HUES64 (cell line): ENCODE measurements around the gene CD36.

ENCODE experiments used
- H3K27ac ChIP-seq: 2 replicates; pipeline ENCODE4 v1.7.0; 2013; ENCODE audit warnings: low read depth, low read length, inconsistent platforms
- H3K27me3 ChIP-seq: 2 replicates; pipeline ENCODE4 v1.6.1; 2013; ENCODE audit warnings: mild to moderate bottlenecking, low read length; ENCODE audit not compliant: insufficient read depth
- H3K36me3 ChIP-seq: 2 replicates; pipeline ENCODE4 v1.6.1; 2013; ENCODE audit warnings: mild to moderate bottlenecking, low read length; ENCODE audit not compliant: insufficient read depth
- H3K4me1 ChIP-seq: 2 replicates; pipeline ENCODE4 v1.6.1; 2013; ENCODE audit warnings: mild to moderate bottlenecking, low read length, moderate library complexity; ENCODE audit not compliant: insufficient read depth
- H3K4me3 ChIP-seq: 2 replicates; pipeline ENCODE4 v1.5.1; 2013; ENCODE audit warnings: mild to moderate bottlenecking, low read length, moderate library complexity
- H3K9ac ChIP-seq: 2 replicates; pipeline ENCODE4 v1.6.1; 2013; ENCODE audit warnings: mild to moderate bottlenecking, low read depth, low read length
- H3K9me3 ChIP-seq: 2 replicates; pipeline ENCODE4 v1.6.1; 2013; ENCODE audit warnings: low read depth, low read length; ENCODE audit not compliant: insufficient read depth
- WGBS: fragments of 150-250, 120-280 bp; methylation state at CpG from one replicate; pipeline ENCODE4 v1.1.7; 2013; ENCODE audit warnings: missing lambda C conversion rate; 5-methylcytosine and 5-hydroxymethylcytosine counted together

CD36 gene

GRCh38 chr7:80677629-80678028, 39.2 kb downstream of the CD36 start:
- 100% methylated on average over 1 of the region's 1 CpG for WGBS
- Histone ChIP-seq H3K27ac (no peak overlapping the region), H3K9me3 (no peaks in the 10 kb centered on the region), H3K36me3 (no peaks in the 10 kb centered on the region), H3K4me1 (no peaks in the 10 kb centered on the region), H3K9ac (no peak overlapping the region), H3K4me3 (no peak overlapping the region), H3K27me3 (no peaks in the 10 kb centered on the region)

DNA sequence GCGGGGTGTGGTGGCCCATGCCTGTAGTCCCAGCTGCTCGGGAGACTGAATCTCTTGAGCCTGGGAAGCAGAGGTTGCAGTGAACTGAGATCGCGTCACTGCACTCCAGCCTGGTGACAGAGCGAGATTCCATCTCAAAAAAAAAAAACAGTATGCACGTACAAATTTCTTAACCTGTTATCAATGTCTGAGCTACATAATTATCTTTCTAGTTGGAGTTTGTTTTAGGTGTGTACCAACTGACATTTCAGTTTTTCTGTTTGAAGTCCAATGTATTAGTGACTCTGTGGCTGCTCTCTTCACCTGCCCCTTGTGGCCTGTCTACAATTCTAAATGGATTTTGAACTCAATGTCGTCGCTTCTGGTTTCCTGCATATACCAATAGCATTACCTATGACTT, 40.3 kb downstream of the CD36 start:
- Histone ChIP-seq H3K36me3 (no peaks in the 10 kb centered on the region), H3K4me1 (no peaks in the 10 kb centered on the region), H3K4me3 (no peak overlapping the region), H3K27me3 (no peaks in the 10 kb centered on the region), H3K9me3 (peaks cover 4% of the 10 kb centered on the region; the same call in 1 of the 2 replicates), H3K27ac (no peak overlapping the region), H3K9ac (no peak overlapping the region)
- WGBS = 96% methylated on average over 7 of the region's 8 CpGs

GRCh38 chr7:80679921-80680907, 41.8 kb downstream of the CD36 start:
- H3K9ac ChIP-seq = no peak overlapping the region
- H3K4me1 ChIP-seq = no peaks in the 10 kb centered on the region
- H3K4me3 ChIP-seq = no peak overlapping the region
- WGBS = 95% methylated on average over 8 of the region's 10 CpGs
- H3K36me3 ChIP-seq = no peaks in the 10 kb centered on the region
- no peak overlapping the region for H3K27ac ChIP-seq
- H3K9me3 ChIP-seq = peaks cover 5% of the 10 kb centered on the region; the same call in 1 of the 2 replicates
- H3K27me3 ChIP-seq = no peaks in the 10 kb centered on the region

GRCh38 chr7:80681272-80681885, 42.9 kb downstream of the CD36 start:
- Histone ChIP-seq H3K36me3 (no peaks in the 10 kb centered on the region), H3K4me3 (no peak overlapping the region), H3K9me3 (peaks cover 5% of the 10 kb centered on the region; the same call in 1 of the 2 replicates), H3K4me1 (no peaks in the 10 kb centered on the region), H3K9ac (no peak overlapping the region), H3K27ac (no peak overlapping the region), H3K27me3 (no peaks in the 10 kb centered on the region)

- Histone ChIP-seq H3K36me3 (no peaks in the 10 kb centered on the region), H3K4me3 (no peak overlapping the region), H3K9me3 (peaks cover 5% of the 10 kb centered on the region; the same call in 1 of the 2 replicates), H3K9ac (no peak overlapping the region), H3K27me3 (no peaks in the 10 kb centered on the region), H3K4me1 (no peaks in the 10 kb centered on the region), H3K27ac (no peak overlapping the region)
- WGBS = 97% methylated on average over 17 of the region's 19 CpGs
These were observed 44.3 kb downstream of the CD36 start for GRCh38 chr7:80682744-80683143.

DNA sequence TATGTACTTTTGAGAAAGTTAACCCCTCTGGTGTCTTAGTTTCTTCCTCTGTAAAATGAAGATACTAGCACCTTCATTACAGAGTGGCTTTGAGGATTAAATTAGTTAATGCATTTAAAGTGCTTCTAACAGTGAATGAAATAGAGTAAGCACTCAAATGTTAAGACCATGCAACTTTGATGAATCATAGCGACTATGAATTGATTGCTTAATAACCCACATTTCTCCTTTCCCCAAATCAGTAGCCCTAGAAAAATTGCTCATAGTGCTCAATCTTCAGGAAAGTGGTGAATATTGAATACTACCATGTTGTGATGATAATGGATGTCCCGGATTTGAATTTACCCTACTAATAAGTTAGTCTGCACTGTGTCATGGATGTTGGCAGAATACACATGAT, 48.1 kb downstream of the CD36 start:
- Histone ChIP-seq H3K36me3 (no peaks in the 10 kb centered on the region), H3K4me3 (no peak overlapping the region), H3K27me3 (no peaks in the 10 kb centered on the region), H3K27ac (no peak overlapping the region), H3K9ac (no peak overlapping the region), H3K4me1 (no peaks in the 10 kb centered on the region), H3K9me3 (peaks cover 5% of the 10 kb centered on the region; the same call in 1 of the 2 replicates)
- 93% methylated on average over 2 of the region's 2 CpGs for whole genome bisulfite sequencing

- no peaks in the 10 kb centered on the region for H3K27me3 ChIP-seq
- whole genome bisulfite sequencing = 23% methylated on average over 5 of the region's 5 CpGs
- no peaks in the 10 kb centered on the region for H3K36me3 ChIP-seq
- no peaks in the 10 kb centered on the region for H3K4me1 ChIP-seq
- no peak overlapping the region for H3K27ac ChIP-seq
- no peak overlapping the region for H3K4me3 ChIP-seq
- H3K9me3 ChIP-seq = no peaks in the 10 kb centered on the region
- H3K9ac ChIP-seq = no peak overlapping the region
These were observed 60.7 kb downstream of the CD36 start for GRCh38 chr7:80699045-80699638.

DNA sequence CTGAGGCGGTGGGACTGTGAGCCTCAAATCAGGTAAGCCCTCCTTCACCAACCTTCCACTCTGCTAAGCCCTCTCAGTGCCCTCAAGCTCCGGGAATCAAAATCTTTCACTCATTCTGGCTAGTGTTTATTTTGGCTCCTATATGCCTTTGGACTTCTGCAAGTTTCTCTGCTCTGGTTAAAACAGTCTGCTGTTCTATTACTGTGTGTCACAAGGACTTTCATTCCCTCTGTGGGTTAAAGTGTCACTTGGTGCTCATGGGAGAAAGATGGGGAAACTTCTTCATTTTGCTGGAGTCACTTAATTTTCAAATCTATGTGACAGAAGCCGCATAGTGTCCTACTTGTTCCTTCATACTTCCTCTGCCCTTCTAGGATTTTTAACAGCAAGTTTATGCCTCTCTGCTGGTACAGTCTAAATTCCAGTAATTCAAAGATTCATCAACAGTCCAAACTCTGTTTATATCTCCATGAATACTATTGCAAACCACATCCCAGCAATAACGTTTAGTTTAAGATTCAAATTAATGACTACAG, 61.3 kb downstream of the CD36 start:
- no peaks in the 10 kb centered on the region for H3K27me3 ChIP-seq
- H3K36me3 ChIP-seq = no peaks in the 10 kb centered on the region
- no peak overlapping the region for H3K27ac ChIP-seq
- no peaks in the 10 kb centered on the region for H3K9me3 ChIP-seq
- no peaks in the 10 kb centered on the region for H3K4me1 ChIP-seq
- H3K4me3 ChIP-seq = no peak overlapping the region
- H3K9ac ChIP-seq = no peak overlapping the region
- WGBS = 92% methylated on average over 4 of the region's 4 CpGs

GRCh38 chr7:80703272-80703671, 64.8 kb downstream of the CD36 start:
- Histone ChIP-seq H3K4me3 (no peak overlapping the region), H3K9ac (no peak overlapping the region), H3K4me1 (no peaks in the 10 kb centered on the region), H3K9me3 (no peaks in the 10 kb centered on the region), H3K36me3 (no peaks in the 10 kb centered on the region), H3K27me3 (no peaks in the 10 kb centered on the region), H3K27ac (no peak overlapping the region)
- WGBS = 95% methylated on average over 1 of the region's 1 CpG

DNA sequence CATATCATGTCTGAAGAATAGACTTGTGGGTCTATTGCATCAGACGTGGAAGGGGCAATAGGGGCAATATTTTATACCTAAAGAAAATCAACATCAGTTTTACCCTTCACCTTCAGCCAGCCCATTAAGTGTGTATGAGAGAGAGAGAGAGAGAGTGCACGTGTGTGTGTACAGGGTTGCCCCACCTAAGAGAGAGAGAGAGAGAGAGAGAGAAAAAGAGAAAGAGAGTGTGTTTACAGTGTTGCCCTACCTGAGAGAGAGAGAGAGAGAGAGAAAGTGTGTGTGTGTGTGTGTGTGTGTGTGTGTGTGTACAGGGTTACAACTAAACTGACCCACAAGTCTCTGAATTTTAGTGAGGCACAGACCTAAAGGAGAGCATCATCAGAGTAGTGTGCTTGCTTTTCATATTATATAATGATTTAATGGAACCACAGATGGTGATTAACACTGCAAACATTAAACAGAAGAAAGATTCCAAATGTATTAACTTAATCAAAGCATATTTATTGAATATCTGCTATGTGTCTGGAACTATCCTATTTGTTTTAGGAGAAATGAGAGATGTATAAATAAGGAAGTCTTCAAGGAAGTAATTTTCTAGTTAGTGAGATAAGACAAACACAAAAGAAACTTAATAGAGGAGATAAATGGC, 66.8 kb downstream of the CD36 start:
- no peaks in the 10 kb centered on the region for H3K9me3 ChIP-seq
- H3K36me3 ChIP-seq = no peaks in the 10 kb centered on the region
- H3K9ac ChIP-seq = no peak overlapping the region
- no peaks in the 10 kb centered on the region for H3K27me3 ChIP-seq
- WGBS = 81% methylated on average over 1 of the region's 2 CpGs
- no peak overlapping the region for H3K27ac ChIP-seq
- H3K4me1 ChIP-seq = no peaks in the 10 kb centered on the region
- H3K4me3 ChIP-seq = no peak overlapping the region
